GM12873 (cell line): ENCODE results near the gene IFT80.

Source experiments
- TF ChIP-seq, protein P1 (sequence below): IDR thresholded peaks from 2 replicates; pipeline ENCODE4 v1.5.1; 2012; ENCODE audit warnings: low read depth, mild to moderate bottlenecking, moderate library complexity, low read length, control low read depth; ENCODE audit not compliant: insufficient read depth; ENCODE audit errors: missing control alignments

IFT80 gene

DNA sequence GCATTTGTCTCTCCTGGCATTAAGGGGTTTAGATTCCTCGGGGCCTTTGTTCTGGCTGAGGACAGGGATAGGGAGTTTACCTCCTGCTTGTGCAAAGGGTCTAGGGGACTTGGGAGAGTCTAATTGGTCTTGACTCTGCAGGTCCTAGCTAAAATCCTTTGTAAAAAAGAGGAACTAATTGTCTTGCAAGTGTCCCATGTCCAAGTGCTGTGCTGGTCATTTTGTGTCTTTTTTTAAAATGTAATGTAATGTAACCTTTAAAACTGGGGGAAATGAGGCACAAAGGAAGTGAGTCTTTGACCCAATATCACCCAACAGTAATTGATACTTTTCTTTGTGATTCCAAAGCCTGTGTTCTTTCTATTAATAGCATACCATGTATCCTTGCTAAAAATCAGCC is 188.7 kb downstream of the IFT80 start:
- TF ChIP-seq, protein P1, sequence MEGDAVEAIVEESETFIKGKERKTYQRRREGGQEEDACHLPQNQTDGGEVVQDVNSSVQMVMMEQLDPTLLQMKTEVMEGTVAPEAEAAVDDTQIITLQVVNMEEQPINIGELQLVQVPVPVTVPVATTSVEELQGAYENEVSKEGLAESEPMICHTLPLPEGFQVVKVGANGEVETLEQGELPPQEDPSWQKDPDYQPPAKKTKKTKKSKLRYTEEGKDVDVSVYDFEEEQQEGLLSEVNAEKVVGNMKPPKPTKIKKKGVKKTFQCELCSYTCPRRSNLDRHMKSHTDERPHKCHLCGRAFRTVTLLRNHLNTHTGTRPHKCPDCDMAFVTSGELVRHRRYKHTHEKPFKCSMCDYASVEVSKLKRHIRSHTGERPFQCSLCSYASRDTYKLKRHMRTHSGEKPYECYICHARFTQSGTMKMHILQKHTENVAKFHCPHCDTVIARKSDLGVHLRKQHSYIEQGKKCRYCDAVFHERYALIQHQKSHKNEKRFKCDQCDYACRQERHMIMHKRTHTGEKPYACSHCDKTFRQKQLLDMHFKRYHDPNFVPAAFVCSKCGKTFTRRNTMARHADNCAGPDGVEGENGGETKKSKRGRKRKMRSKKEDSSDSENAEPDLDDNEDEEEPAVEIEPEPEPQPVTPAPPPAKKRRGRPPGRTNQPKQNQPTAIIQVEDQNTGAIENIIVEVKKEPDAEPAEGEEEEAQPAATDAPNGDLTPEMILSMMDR, result no peak
